ENCODE results near the gene TIMP1. TPM values are rescaled to one million over a fixed set of nuclear protein-coding genes. Genes with fewer than 3 reads are reported as not detected.

Gene TIMP1
- total and polyA plus RNA-seq, 2 of the 13 experiments (the other 11 are each of a cell fraction or from before 2014, with no cell fraction given) = 12.3 to 45.8 TPM

DNA sequence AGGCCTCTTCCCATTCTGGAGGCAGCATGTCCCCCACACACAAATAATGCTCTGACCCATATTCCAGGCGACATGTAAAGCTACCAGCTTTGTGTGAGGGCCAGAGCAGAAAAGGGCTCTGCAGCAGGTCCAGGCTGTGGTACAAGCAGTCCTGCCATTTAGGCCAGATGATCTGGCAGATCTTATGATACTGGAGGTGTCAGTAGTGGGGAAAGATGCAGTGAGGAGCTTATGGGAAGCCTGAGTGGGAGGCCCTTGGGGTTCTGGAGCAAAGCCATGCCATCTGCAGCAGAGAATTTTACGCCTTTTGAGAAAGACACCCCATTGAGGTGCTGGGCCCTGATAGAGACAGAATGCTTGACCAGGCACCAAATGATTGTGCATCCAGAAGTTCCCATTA is 29.7 kb downstream of the TIMP1 start (continued):
- TF ChIP-seq ZNF776 (CRISPR knock-in tag; IDR thresholded peaks at IDR 0.05) (no peak), ZNF432 (CRISPR knock-in tag; IDR thresholded peaks at IDR 0.05; ENCODE audit: borderline replicate concordance) (no peak), ZNF607 (CRISPR knock-in tag; IDR thresholded peaks at IDR 0.05; ENCODE audit: borderline replicate concordance) (no peak), ZNF296 (CRISPR knock-in tag; conservative IDR thresholded peaks at IDR 0.05) (no peak), PAX8 (CRISPR knock-in tag; IDR thresholded peaks at IDR 0.05; ENCODE audit: borderline replicate concordance) (no peak)
- TF ChIP-seq, protein P1, sequence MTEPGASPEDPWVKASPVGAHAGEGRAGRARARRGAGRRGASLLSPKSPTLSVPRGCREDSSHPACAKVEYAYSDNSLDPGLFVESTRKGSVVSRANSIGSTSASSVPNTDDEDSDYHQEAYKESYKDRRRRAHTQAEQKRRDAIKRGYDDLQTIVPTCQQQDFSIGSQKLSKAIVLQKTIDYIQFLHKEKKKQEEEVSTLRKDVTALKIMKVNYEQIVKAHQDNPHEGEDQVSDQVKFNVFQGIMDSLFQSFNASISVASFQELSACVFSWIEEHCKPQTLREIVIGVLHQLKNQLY (CRISPR knock-in tag; IDR thresholded peaks at IDR 0.05) = no peak

DNA sequence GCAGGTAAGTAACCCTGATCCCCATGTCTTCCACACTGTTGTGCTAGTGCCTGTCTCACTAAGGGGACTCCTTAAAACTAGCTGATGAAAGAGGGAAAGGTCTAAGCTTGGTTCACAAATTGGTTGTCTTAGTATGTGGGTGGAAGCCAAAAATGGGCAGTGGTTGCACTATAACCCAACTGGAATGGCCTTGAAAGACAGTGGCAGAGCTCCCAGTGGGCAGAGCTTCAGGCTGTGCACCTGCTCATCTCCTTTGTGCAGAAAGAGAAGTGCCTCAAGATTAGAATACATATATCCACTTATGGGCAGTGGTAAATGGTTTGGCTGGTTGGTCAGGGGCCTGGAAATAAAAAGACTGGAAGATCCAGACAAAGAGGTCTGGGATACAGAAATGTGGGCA is 30.2 kb downstream of the TIMP1 start:
- no peak overlapping the region for H2AFZ ChIP-seq (ENCODE audit: low read length)
- TF ChIP-seq TEAD2 (CRISPR knock-in tag; IDR thresholded peaks at IDR 0.05) = no peak
- TF ChIP-seq SOX6 (IDR thresholded peaks at IDR 0.05) = no peak
- TF ChIP-seq SOX6 (CRISPR knock-in tag; IDR thresholded peaks at IDR 0.05) = no peak
- TF ChIP-seq, protein P2, sequence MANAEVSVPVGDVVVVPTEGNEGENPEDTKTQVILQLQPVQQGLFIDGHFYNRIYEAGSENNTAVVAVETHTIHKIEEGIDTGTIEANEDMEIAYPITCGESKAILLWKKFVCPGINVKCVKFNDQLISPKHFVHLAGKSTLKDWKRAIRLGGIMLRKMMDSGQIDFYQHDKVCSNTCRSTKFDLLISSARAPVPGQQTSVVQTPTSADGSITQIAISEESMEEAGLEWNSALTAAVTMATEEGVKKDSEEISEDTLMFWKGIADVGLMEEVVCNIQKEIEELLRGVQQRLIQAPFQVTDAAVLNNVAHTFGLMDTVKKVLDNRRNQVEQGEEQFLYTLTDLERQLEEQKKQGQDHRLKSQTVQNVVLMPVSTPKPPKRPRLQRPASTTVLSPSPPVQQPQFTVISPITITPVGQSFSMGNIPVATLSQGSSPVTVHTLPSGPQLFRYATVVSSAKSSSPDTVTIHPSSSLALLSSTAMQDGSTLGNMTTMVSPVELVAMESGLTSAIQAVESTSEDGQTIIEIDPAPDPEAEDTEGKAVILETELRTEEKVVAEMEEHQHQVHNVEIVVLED (CRISPR knock-in tag; IDR thresholded peaks at IDR 0.05; ENCODE audit: borderline replicate concordance) = no peak
- TF ChIP-seq CEBPB (IDR thresholded peaks at IDR 0.05; ENCODE audit: borderline replicate concordance, low read depth, low read length) = no peak
- no peak for TF ChIP-seq ZNF121 (CRISPR knock-in tag; IDR thresholded peaks at IDR 0.05)
- no peak for TF ChIP-seq ELF1 (CRISPR knock-in tag; IDR thresholded peaks at IDR 0.05)
- TF ChIP-seq STAG1 (CRISPR knock-in tag; IDR thresholded peaks at IDR 0.05) = no peak
- TF ChIP-seq, protein P3, sequence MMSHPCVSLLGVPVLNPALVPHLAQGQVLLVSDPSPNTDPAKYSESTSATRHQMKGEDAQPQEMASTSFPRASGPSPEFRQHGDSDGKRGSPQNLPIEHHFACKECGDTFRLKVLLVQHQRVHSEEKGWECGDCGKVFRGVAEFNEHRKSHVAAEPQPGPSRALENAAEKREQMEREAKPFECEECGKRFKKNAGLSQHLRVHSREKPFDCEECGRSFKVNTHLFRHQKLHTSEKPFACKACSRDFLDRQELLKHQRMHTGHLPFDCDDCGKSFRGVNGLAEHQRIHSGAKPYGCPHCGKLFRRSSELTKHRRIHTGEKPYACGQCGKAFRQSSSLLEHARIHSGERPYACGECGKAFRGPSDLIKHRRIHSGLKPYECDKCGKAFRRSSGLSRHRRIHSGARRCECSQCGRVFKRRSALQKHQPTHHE (CRISPR knock-in tag; IDR thresholded peaks at IDR 0.05; ENCODE audit: borderline replicate concordance) = no peak
- no peaks in the 10 kb centered on the region for H4K20me1 ChIP-seq (ENCODE audit: insufficient read depth, low read length)
- H3K36me3 ChIP-seq (replicated peaks in 1 of 2; ENCODE audit: control insufficient read depth in 1 of 2, insufficient read depth in 2 of 2, low read length in 2 of 2) = no peaks in the 10 kb centered on the region
- CTCF ChIA-PET (ENCODE audit: low intra/inter-chr PET ratio, low total read pairs) = no interaction called here
- H3K4me2 ChIP-seq (ENCODE audit: low read depth, low read length) = no peak overlapping the region
- no peak overlapping the region for H3K9ac ChIP-seq (ENCODE audit: insufficient read depth, low read depth, low read length)
- ATAC-seq = no peak
- no peak for FAIRE-seq
- H3K79me2 ChIP-seq (ENCODE audit: insufficient read depth, low read length) = no peaks in the 10 kb centered on the region
- H3K4me1 ChIP-seq (ENCODE audit: insufficient read depth, low read length) = no peaks in the 10 kb centered on the region
- in situ Hi-C loops (cut with HindIII; ENCODE audit: extremely low pct_ligation_motif_present, low pct_unique_long_range_greater_than_20kb) = no loop called here
- no peak overlapping the region for H3K4me3 ChIP-seq (replicated peaks in 1 of 3; ENCODE audit: insufficient read depth in 1 of 3, low read depth in 2 of 3, low read length in 3 of 3)
- H3K27ac ChIP-seq (ENCODE audit: extremely low read length, insufficient read depth, low read length) = no peak overlapping the region
- DNase-seq (ENCODE audit: low spot score) = no peak
- intact Hi-C loops (cut with micrococcal nuclease; ENCODE audit: unreplicated experiment) = no loop called here
- no peaks in the 10 kb centered on the region for H3K9me3 ChIP-seq (ENCODE audit: low read length)
- no peaks in the 10 kb centered on the region for H3K27me3 ChIP-seq (ENCODE audit: control insufficient read depth in 1 of 2, insufficient read depth in 2 of 2, low read length in 2 of 2)
- BruUV-seq (replicated peaks) = no TSS peak
- POLR2A ChIA-PET = no interaction called here

Measured in HepG2 (cell line).